Measurements from ENCODE around the gene DDX31. TPM values are rescaled to one million over a fixed set of nuclear protein-coding genes. Genes with fewer than 3 reads are reported as not detected.
"Not testable (repeated sequence)": the region's sequence is repeated elsewhere in the genome, so short reads cannot be mapped to it uniquely, and the experiment has no call there.

The DDX31 gene
- total RNA-seq = 10 to 100 TPM; 20.9 to 22.8 TPM

GRCh38 chr9:132669698-132670456, at the start of gene DDX31:
Gene DDX31, minus strand, starts transcription at chr9:132669983. Its CDS starts 49 bp downstream, at chr9:132669934.
- POLR2A ChIA-PET = interaction anchor here (0.6 to 4.3 kb wide), 18 partner anchors 9 to 429 kb away, joined by 3 to 21 read pairs (median 4); no protein-coding TSS in a partner anchor
- Mint-ChIP-seq H3K27me3 (no peaks in the 10 kb centered on the region), H3K9me3 (no peaks in the 10 kb centered on the region), H3K36me3 (ENCODE audit: low read depth) (peaks cover 36% of the 10 kb centered on the region), H3K4me1 (ENCODE audit: low read depth) (peaks cover 47% of the 10 kb centered on the region), H3K4me3 (peak within 1 kb of the TSS; percentile 88), H3K27ac (peak within 1 kb of the TSS; percentile 92)
- ATAC-seq (peak; percentile 82), DNase-seq (peak; percentile 87)
- intact Hi-C loops (cut with micrococcal nuclease) = no loop called here
- CTCF ChIA-PET = interaction anchor here (1.1 to 2.1 kb wide), 5 partner anchors 25 to 232 kb away, joined by 3 to 12 read pairs (median 4); no protein-coding TSS in a partner anchor
- no peak for TF ChIP-seq CTCF (IDR thresholded peaks at IDR 0.05)

GRCh38 chr9:132718381-132718928, 48.7 kb upstream of the DDX31 start:
- ChIA-PET CTCF (interaction anchor here (1.2 kb wide), 1 partner anchor 8 kb away, joined by 3 read pairs; no protein-coding TSS in a partner anchor), POLR2A (interaction anchor here (0.9 kb wide), 2 partner anchors 11 to 40 kb away, joined by 3 read pairs; no protein-coding TSS in a partner anchor)
- H3K27me3 Mint-ChIP-seq = peaks cover 22% of the 10 kb centered on the region
- H3K36me3 Mint-ChIP-seq (ENCODE audit: low read depth); H3K4me3 Mint-ChIP-seq; H3K9me3 Mint-ChIP-seq; DNase-seq; ATAC-seq; intact Hi-C loops (cut with micrococcal nuclease); H3K4me1 Mint-ChIP-seq (ENCODE audit: low read depth); H3K27ac Mint-ChIP-seq: not testable (repeated sequence)

- DNase-seq (no peak), ATAC-seq (no peak)
- ChIA-PET CTCF (no interaction called here), POLR2A (interaction anchor here (0.9 kb wide), 2 partner anchors 10 to 39 kb away, joined by 3 read pairs; no protein-coding TSS in a partner anchor)
- intact Hi-C loops (cut with micrococcal nuclease) = no loop called here
- Mint-ChIP-seq H3K36me3 (ENCODE audit: low read depth) (no peaks in the 10 kb centered on the region), H3K4me1 (ENCODE audit: low read depth) (no peaks in the 10 kb centered on the region), H3K4me3 (no peak overlapping the region), H3K9me3 (no peaks in the 10 kb centered on the region), H3K27ac (no peak overlapping the region), H3K27me3 (peaks cover 19% of the 10 kb centered on the region)
- TF ChIP-seq CTCF (IDR thresholded peaks at IDR 0.05) = no peak
Measured at GRCh38 chr9:132717326-132717945, 47.7 kb upstream of the DDX31 start.

- no peak overlapping the region for H3K27ac Mint-ChIP-seq
- POLR2A ChIA-PET = no interaction called here
- TF ChIP-seq CTCF (IDR thresholded peaks at IDR 0.05) = no peak
- peaks cover 19% of the 10 kb centered on the region for H3K27me3 Mint-ChIP-seq
- no peaks in the 10 kb centered on the region for H3K4me1 Mint-ChIP-seq (ENCODE audit: low read depth)
- DNase-seq (no peak), ATAC-seq (no peak)
- CTCF ChIA-PET = no interaction called here
- intact Hi-C loops (cut with micrococcal nuclease) = no loop called here
- H3K9me3 Mint-ChIP-seq = no peaks in the 10 kb centered on the region
- H3K36me3 Mint-ChIP-seq (ENCODE audit: low read depth) = no peaks in the 10 kb centered on the region
- H3K4me3 Mint-ChIP-seq = no peak overlapping the region
Measured at GRCh38 chr9:132716007-132716406, 46.2 kb upstream of the DDX31 start.

GRCh38 chr9:132712753-132713152, 43.0 kb upstream of the DDX31 start:
- CTCF ChIA-PET = no interaction called here
- no peaks in the 10 kb centered on the region for H3K36me3 Mint-ChIP-seq (ENCODE audit: low read depth)
- no peaks in the 10 kb centered on the region for H3K9me3 Mint-ChIP-seq
- TF ChIP-seq CTCF (IDR thresholded peaks at IDR 0.05) = no peak
- H3K4me1 Mint-ChIP-seq (ENCODE audit: low read depth) = no peaks in the 10 kb centered on the region
- POLR2A ChIA-PET = no interaction called here
- DNase-seq (no peak), ATAC-seq (no peak)
- intact Hi-C loops (cut with micrococcal nuclease) = no loop called here
- H3K4me3 Mint-ChIP-seq = no peak overlapping the region
- peaks cover 11% of the 10 kb centered on the region for H3K27me3 Mint-ChIP-seq
- no peak overlapping the region for H3K27ac Mint-ChIP-seq

All from activated CD8-positive, alpha-beta T cell treated with anti-CD3 and anti-CD28 coated beads for 36 hours (primary cell).